NB4 (cell line): Measurements from ENCODE around the gene KNOP1.

Experiments used
- MYC ChIP-seq: IDR thresholded peaks from 2 replicates; pipeline ENCODE4 v1.6.1; 2011; ENCODE audit warnings: low read depth, low read length
- POLR2A ChIP-seq: IDR thresholded peaks from 2 replicates; pipeline ENCODE4 v1.6.1; 2011; ENCODE audit warnings: mild to moderate bottlenecking; ENCODE audit not compliant: insufficient read length; ENCODE audit errors: extremely low read depth
- TF ChIP-seq, protein P1 (sequence below): IDR thresholded peaks from one replicate; pipeline ENCODE4 v1.5.1; 2012; ENCODE audit warnings: low read depth, low read length
- TF ChIP-seq, protein P2 (sequence below): IDR thresholded peaks from 2 replicates; pipeline ENCODE4 v1.6.1; 2011; ENCODE audit warnings: low read depth, low read length

DNA sequence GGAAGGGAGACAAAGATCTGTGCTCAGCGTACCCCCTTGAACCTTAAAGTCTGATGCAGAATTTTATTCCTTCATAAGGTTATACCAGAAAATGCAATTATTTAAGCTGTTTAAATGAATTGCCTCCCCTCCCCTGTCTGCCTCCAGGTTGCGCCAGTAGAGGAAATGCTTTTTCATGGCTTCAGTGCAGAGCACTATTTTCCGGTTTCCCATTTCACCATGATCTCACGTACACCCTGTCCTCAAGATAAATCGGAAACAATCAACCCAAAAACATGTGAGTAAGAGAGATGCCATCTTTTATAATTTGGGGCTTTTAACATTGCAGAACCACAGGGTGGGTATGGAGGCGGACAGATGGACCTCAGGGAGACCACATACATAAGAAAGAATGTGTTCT lies 15.5 kb upstream of the KNOP1 start:
- TF ChIP-seq, protein P1, sequence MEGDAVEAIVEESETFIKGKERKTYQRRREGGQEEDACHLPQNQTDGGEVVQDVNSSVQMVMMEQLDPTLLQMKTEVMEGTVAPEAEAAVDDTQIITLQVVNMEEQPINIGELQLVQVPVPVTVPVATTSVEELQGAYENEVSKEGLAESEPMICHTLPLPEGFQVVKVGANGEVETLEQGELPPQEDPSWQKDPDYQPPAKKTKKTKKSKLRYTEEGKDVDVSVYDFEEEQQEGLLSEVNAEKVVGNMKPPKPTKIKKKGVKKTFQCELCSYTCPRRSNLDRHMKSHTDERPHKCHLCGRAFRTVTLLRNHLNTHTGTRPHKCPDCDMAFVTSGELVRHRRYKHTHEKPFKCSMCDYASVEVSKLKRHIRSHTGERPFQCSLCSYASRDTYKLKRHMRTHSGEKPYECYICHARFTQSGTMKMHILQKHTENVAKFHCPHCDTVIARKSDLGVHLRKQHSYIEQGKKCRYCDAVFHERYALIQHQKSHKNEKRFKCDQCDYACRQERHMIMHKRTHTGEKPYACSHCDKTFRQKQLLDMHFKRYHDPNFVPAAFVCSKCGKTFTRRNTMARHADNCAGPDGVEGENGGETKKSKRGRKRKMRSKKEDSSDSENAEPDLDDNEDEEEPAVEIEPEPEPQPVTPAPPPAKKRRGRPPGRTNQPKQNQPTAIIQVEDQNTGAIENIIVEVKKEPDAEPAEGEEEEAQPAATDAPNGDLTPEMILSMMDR: no peak
- TF ChIP-seq POLR2A (no peak), MYC (no peak)
- TF ChIP-seq, protein P2, sequence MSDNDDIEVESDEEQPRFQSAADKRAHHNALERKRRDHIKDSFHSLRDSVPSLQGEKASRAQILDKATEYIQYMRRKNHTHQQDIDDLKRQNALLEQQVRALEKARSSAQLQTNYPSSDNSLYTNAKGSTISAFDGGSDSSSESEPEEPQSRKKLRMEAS: no peak
